ENCODE data around the gene SUSD2.
"Not testable (repeated sequence)": the region's sequence is repeated elsewhere in the genome, so short reads cannot be mapped to it uniquely, and the experiment has no call there.

Gene SUSD2

DNA sequence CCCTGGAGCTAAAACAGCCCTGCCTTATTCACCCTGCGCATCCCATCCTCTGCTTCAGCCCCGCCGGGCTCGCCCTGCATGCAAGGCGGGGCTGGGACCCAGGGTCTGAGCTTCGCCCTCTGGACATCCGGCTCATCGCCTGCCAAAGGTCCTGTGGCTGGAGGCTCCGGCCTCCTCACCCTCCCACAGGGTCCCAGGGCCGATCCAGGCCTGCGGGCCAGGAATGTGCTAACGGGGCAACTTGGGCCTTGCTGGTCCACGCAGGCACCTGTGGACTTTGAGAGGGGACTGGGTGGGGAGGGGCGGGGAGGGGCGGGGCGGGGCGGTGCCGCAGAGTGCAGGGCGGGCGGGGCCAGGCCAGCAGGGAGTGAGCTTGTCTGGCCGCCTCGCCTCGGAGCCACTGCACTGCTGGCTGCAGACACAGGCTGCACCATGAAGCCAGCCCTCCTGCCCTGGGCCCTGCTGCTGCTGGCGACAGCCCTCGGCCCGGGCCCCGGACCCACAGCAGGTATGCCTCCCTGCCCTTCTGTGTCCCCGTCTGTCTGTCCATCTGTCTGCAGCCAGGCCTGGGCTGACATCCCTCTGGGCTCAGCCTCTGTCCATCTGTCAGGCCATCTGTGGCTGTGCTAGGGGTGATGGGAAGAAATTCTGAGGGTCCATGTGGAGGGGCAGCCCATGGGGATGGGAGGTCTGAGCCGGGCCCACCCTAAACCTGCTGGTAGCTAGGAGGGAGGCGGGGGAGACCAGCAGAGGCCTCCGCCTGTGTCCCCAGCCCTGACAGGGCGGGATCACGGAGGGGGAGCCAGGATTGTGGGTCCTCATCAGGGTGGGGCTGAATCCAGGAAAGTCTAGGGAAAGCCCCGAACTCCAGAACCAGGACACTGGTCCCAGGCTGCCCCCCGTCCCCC, at the start of gene SUSD2:
Gene SUSD2, plus strand, starts transcription at position 400 of the 908 bp plus-strand sequence. Its CDS starts 33 bp downstream, at position 433.
- no peak for DNase-seq

GRCh38 chr22:24133187-24133965, 47.9 kb upstream of the SUSD2 start:
- peak in 1 of 2 experiments; percentile 33 for DNase-seq

- peak; percentile 71 to 73 for DNase-seq
Measured at GRCh38 chr22:24134090-24134846, 47.0 kb upstream of the SUSD2 start.

- not testable (repeated sequence) for DNase-seq
Measured at GRCh38 chr22:24136533-24136932, 44.8 kb upstream of the SUSD2 start.

- DNase-seq = no peak
Measured at GRCh38 chr22:24137595-24137994, 43.7 kb upstream of the SUSD2 start.

DNA sequence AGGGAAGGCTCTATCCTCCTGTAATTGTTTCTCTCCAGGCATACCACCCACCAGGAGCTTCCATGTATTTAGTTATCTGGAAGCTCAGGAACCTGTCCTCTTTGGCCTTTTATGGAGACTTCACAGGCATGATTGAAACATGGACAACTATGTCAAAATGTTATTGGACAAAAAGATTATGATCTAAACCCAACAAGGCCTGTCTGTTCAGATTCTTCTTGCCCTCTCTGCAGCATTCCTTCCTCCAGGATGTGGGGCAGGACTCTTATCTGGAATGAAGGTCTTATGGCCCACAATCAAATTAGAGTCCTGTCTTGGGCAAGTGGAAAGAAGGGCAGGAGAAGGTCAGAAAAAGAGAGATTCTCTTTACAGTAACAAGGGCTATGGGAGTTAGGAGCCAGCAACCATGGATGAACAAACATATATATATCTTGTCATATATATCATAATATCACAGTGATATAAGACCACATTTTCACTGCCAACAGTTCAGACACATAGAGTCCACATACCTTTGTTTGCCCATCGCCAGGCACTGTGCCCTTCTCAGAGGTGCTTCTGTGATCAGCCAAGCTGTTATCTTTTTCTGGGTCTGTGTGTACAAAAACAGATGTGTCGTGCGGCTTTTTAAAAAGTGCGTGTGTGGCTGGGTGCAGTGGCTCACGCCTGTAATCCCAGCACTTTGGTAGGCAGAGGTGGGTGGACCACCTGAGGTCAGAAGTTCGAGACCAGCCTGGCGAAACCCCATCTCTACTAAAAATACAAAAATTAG, 42.5 kb upstream of the SUSD2 start:
- no peak for DNase-seq

- no peak for DNase-seq
Measured at GRCh38 chr22:24140357-24140756, 40.9 kb upstream of the SUSD2 start.

GRCh38 chr22:24141586-24141985, 39.7 kb upstream of the SUSD2 start:
- DNase-seq = peak; percentile 47 to 52

GRCh38 chr22:24142241-24142640, 39.0 kb upstream of the SUSD2 start:
- no peak for DNase-seq

DNA sequence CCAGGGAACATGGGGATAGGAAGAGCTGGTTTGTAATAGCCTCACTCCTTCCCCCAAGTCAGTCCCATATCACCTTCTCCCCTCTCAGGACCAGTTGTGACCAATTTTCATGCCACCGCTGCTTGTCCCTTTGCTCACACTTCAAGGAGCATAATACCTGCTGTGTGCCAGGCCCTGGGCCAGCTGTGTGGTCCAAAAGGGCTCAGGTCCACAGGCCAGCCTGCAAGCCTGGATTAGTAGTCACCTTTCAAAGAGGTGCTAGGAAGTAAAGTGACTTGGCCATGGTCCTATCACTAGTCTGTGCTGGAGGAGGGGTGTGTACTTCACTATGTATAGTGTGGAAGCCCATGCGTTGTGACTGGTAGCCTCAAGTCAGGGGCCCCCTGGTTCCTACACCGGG, 38.5 kb upstream of the SUSD2 start:
- DNase-seq = no peak

- no peak for DNase-seq
Measured at GRCh38 chr22:24144056-24144777, 37.1 kb upstream of the SUSD2 start.

- DNase-seq = no peak
Measured at GRCh38 chr22:24144778-24145085, 36.6 kb upstream of the SUSD2 start.

- DNase-seq = no peak
Measured at GRCh38 chr22:24145446-24146193, 35.7 kb upstream of the SUSD2 start.

DNA sequence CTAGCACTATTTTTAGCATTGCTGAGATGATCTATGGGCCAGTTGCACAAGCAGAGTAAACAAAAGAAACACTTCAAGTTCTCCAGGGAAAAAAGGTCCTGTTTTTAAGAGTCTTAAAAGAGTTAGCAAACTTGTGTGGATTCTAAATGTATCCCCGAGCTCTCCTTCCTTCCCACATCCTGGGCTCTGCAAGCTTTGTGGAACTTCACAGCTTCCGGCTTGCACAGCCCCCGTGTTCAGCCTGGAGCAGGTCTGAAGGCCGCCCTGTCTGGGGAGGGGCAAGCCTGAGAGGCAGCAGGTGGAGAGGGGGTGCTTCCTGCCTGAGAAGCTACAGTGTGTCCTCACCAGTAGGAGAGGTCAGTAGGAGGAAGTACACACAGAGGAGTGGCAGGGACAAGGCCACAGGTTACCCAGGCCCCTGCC, 35.1 kb upstream of the SUSD2 start:
- DNase-seq = no peak

DNA sequence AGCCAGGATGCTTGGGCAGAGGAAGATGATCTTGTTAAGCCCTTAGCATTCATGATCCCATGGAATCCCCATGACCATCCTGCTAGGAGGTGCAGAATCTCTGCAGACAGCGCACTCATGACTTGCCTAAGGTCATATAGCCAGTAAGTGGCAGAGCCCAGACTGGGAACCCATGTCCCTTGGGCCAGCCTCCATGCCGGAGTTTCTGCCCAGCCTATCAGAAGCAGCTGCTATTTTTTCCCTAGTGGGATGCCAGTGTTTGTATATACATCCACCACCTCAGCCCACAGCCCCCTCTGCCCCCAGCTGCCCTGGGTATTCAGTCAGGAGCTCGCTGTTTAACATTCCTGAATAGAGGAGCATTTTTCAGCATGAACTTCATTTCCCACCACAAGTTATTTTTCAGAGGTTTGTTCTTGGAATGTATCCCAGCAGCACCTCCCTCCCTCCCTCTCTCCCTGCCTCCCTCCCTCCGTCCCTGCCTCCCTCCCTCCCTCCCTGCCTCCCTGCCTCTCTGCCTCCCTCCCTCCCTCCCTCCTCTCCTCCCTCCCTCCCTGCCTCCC, 34.4 kb upstream of the SUSD2 start:
- no peak for DNase-seq

GRCh38 chr22:24147666-24148065, 33.6 kb upstream of the SUSD2 start:
- no peak for DNase-seq

DNA sequence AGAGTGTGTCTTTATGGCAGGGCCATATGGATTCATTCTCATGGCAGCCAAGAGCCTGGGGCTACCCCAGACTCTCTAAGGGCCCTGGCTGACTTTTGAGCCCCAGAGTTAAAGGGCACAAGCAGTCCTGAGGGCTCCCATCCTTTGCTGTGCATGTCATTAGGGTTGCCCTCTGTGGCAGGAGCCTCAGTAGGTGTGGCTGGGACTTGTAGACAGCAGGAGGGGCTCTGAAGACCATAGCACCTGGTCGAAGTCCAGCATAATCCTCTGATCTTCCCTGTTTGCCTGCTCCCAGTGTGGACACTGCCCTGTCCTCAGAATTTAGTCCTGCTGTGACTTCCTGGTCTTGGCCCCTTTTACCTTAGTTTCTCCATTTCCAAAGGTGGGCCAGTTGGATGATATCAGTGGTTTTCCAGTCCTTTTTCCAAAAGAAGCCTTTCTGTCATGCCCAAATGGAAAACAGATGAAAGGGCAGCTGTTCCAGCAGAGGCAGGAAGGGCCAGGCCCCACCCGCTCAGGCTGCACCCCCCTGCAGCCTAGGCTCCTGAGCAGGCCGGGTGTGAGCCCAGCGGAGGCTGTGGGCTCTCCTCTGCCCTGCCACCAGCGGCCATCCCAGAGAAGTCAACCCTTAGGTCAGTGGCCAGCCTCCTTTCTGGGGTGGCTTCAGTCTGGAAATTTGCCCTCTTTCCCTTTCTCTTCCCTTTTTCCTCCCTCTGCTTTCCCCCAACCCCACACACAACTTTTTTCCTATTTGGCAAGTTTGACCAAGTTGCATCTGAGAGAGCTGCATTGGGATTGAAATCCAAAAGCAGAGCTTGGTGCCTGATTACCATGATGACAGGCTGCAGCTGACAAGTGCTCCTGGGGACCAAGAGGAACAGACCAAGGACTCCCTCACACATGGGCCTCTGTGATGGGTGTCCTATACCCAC, 32.8 kb upstream of the SUSD2 start:
- DNase-seq = no peak

- no peak for DNase-seq
Measured at GRCh38 chr22:24149198-24149590, 32.1 kb upstream of the SUSD2 start.

DNA sequence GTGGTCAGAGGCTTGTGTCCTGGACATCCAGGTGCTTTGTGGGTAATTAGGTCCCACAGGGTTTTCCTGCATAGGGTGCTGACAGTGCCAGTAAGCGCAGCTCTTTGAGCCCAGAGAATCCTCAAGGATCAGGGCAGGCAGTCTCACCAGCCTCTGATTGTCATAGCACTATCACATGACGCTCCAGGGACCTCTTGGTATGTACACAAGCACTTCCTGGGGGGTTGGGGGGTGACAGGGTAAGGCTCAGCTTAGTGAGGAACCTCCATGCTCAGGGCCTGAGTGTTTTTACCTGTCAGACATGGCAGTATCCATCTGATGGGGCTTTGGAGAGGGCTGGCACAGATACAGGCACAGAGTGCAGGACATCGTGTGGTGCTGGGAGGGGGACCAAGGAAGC, 27.9 kb upstream of the SUSD2 start:
- peak in 1 of 2 experiments; percentile 33 for DNase-seq
